PFSK-1 (cell line): ENCODE results near the gene RNF207.

Source experiments
- FOXP2 ChIP-seq: optimal IDR thresholded peaks from 2 replicates; pipeline ENCODE3; 2011; ENCODE audit warnings: borderline replicate concordance, control low read depth, inconsistent platforms; ENCODE audit not compliant: insufficient read depth; ENCODE audit errors: extremely low read length, extremely low read depth
- POLR2AphosphoS5 ChIP-seq: IDR thresholded peaks from 2 replicates; pipeline ENCODE4 v1.6.1; 2012; ENCODE audit warnings: low read depth, mild to moderate bottlenecking, control low read depth, low read length, moderate library complexity
- SIN3A ChIP-seq: IDR thresholded peaks from 2 replicates; pipeline ENCODE4 v1.6.1; 2012; ENCODE audit warnings: mild to moderate bottlenecking, low read length, moderate library complexity, borderline replicate concordance; ENCODE audit not compliant: insufficient read depth
- TAF1 ChIP-seq: IDR thresholded peaks from 2 replicates; pipeline ENCODE4 v1.6.1; 2012; ENCODE audit warnings: low read length, control low read depth, borderline replicate concordance; ENCODE audit not compliant: insufficient read depth
- TF ChIP-seq, protein P1 (sequence below), 2 experiments: IDR thresholded peaks; 2 replicates each; pipeline versions ENCODE4 v1.6.1 to v1.8.0; 2011 to 2012; ENCODE audit warnings: low read depth in 2 of 2, low read length in 2 of 2, control low read depth in 1 of 2, inconsistent platforms in 1 of 2, mild to moderate bottlenecking in 1 of 2, moderate library complexity in 1 of 2; ENCODE audit not compliant: insufficient read depth in 1 of 2

The RNF207 gene

GRCh38 chr1:6167391-6168303 lies 38.3 kb upstream of the RNF207 start:
- TF ChIP-seq, protein P1, sequence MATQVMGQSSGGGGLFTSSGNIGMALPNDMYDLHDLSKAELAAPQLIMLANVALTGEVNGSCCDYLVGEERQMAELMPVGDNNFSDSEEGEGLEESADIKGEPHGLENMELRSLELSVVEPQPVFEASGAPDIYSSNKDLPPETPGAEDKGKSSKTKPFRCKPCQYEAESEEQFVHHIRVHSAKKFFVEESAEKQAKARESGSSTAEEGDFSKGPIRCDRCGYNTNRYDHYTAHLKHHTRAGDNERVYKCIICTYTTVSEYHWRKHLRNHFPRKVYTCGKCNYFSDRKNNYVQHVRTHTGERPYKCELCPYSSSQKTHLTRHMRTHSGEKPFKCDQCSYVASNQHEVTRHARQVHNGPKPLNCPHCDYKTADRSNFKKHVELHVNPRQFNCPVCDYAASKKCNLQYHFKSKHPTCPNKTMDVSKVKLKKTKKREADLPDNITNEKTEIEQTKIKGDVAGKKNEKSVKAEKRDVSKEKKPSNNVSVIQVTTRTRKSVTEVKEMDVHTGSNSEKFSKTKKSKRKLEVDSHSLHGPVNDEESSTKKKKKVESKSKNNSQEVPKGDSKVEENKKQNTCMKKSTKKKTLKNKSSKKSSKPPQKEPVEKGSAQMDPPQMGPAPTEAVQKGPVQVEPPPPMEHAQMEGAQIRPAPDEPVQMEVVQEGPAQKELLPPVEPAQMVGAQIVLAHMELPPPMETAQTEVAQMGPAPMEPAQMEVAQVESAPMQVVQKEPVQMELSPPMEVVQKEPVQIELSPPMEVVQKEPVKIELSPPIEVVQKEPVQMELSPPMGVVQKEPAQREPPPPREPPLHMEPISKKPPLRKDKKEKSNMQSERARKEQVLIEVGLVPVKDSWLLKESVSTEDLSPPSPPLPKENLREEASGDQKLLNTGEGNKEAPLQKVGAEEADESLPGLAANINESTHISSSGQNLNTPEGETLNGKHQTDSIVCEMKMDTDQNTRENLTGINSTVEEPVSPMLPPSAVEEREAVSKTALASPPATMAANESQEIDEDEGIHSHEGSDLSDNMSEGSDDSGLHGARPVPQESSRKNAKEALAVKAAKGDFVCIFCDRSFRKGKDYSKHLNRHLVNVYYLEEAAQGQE (IDR thresholded peaks at IDR 0.05; ENCODE audit: insufficient read depth in 1 of 2, low read depth in 2 of 2, low read length in 2 of 2) = no peak
- TF ChIP-seq FOXP2 = no peak
- no peak for TF ChIP-seq TAF1
- no peak for TF ChIP-seq SIN3A
- no peak for TF ChIP-seq POLR2AphosphoS5

DNA sequence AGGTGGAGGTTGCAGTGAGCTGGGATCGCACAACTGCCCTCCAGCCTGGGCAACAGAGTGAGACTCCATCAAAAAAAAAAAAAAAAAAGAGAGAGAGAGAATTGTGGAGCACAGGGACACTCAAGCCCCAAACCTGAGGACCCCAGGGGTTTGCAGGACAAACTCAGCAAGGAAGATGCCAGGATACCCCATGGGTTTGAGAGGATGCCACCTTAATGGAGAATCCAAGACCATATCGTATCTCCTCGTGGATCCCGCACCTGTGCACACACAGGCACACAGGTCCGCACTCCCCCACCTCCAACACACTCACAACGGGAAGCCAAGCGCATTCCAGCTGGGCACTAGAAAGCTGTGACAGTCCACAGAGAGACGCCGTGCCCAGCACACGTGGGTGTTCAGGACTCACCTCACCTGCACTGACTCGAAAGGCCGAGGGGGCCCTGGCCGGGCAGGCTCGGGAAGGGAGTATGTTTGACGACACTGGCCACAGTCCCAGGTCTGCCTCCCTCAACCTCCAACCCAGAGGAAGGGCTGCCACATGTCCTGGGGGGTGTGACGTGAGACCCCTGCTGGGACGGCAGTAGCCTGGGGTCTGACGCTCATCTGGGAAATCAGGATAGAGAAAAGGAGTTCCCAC lies 36.9 kb upstream of the RNF207 start:
- TF ChIP-seq, protein P1 (IDR thresholded peaks at IDR 0.05; ENCODE audit: insufficient read depth in 1 of 2, low read depth in 2 of 2, low read length in 2 of 2) = no peak
- no peak for TF ChIP-seq SIN3A
- no peak for TF ChIP-seq FOXP2
- TF ChIP-seq POLR2AphosphoS5 = no peak
- TF ChIP-seq TAF1 = no peak

- TF ChIP-seq SIN3A = no peak
- TF ChIP-seq, protein P1 (IDR thresholded peaks at IDR 0.05; ENCODE audit: insufficient read depth in 1 of 2, low read depth in 2 of 2, low read length in 2 of 2) = no peak
- TF ChIP-seq FOXP2 = no peak
- TF ChIP-seq POLR2AphosphoS5 = no peak
- no peak for TF ChIP-seq TAF1
Observed at GRCh38 chr1:6170116-6170741, 35.7 kb upstream of the RNF207 start.

- TF ChIP-seq SIN3A = no peak
- TF ChIP-seq, protein P1 (IDR thresholded peaks at IDR 0.05; ENCODE audit: insufficient read depth in 1 of 2, low read depth in 2 of 2, low read length in 2 of 2) = no peak
- TF ChIP-seq TAF1 = no peak
- no peak for TF ChIP-seq FOXP2
- TF ChIP-seq POLR2AphosphoS5 = no peak
Observed at GRCh38 chr1:6170742-6171201, 35.1 kb upstream of the RNF207 start.
